HCT116 (cell line): ENCODE measurements around the gene GRK2. TPM values are rescaled to one million over a fixed set of nuclear protein-coding genes. Genes with fewer than 3 reads are reported as not detected.

Experiments used
- ATAC-seq: fragments of 200-7000 bp; cut with Tn5 transposase; 2 replicates; pipeline ENCODE4 v1.9.1; 2020; ENCODE audit warnings: mild to moderate bottlenecking, moderate library complexity
- BruUV-seq: library from RNA; stranded (reverse); fragments of 400-500 nt; replicated peaks from 2 replicates; lab custom pipeline; 2021; lab: Mats Ljungman, UMichigan
- CTCF ChIA-PET: fragments of 300-600 bp; sonication (Branson Sonifier 250); formaldehyde crosslinking; loops from one replicate; lab custom pipeline; 2021; ENCODE audit warnings: antibody characterized with exemption; lab: Charles Lee
- POLR2A ChIA-PET: fragments of 300-600, 350-600 bp; sonication (Branson Sonifier 250); formaldehyde crosslinking; loops from one replicate; lab custom pipeline; 2021; ENCODE audit warnings: antibody characterized with exemption; lab: Charles Lee
- RAD21 ChIA-PET, 2 experiments: fragments of 300-600 bp; sonication (Branson Sonifier 250); formaldehyde crosslinking; loops; one replicate each; lab custom pipeline; 2023; ENCODE audit warnings: low total read pairs in 2 of 2; ENCODE audit not compliant: uncharacterized antibody in 2 of 2, unreplicated experiment in 2 of 2, low non-redundant PET in 1 of 2; lab: Charles Lee
- DNase-seq: peaks from one replicate; pipeline ENCODE4 v3.0.0-alpha.2; 2010; ENCODE audit warnings: low read depth, low spot score
- H2AFZ ChIP-seq: fragments of 200-600 bp; shearing (Covaris generic), sonication (generic); 2 replicates; pipeline ENCODE4 v1.6.1; 2017; ENCODE audit warnings: low read depth, mixed run types, mixed read lengths, antibody characterized with exemption, low read length; ENCODE audit not compliant: poor library complexity, severe bottlenecking
- H3K27ac ChIP-seq: 2 replicates; pipeline ENCODE4 v1.5.1; 2012; ENCODE audit warnings: low read depth, low read length
- H3K27me3 ChIP-seq: fragments of 200-600 bp; sonication (generic); 2 replicates; pipeline ENCODE4 v1.6.1; 2016; ENCODE audit warnings: mixed run types, low read length, mixed read lengths; ENCODE audit not compliant: insufficient read depth
- H3K36me3 ChIP-seq, 2 experiments: fragments of 200-500 bp in 1 of 2; fragments of 200-600 bp in 1 of 2; sonication (Bioruptor generic) in 1 of 2; sonication (generic) in 1 of 2; 2 replicates each; pipeline versions ENCODE4 v1.5.1 to v1.6.1; 2014 to 2016; ENCODE audit warnings: low read length in 2 of 2, inconsistent platforms in 1 of 2, mixed read lengths in 1 of 2, mixed run types in 1 of 2; ENCODE audit not compliant: insufficient read depth in 2 of 2, control insufficient read depth in 1 of 2
- H3K4me1 ChIP-seq, 2 experiments: fragments of 200-600 bp in 1 of 2; sonication (generic) in 1 of 2; 2 replicates each; pipeline versions ENCODE4 v1.5.1 to v1.6.1; 2012 to 2017; ENCODE audit warnings: low read length in 2 of 2, inconsistent platforms in 1 of 2, mild to moderate bottlenecking in 1 of 2, mixed read lengths in 1 of 2, mixed run types in 1 of 2, moderate library complexity in 1 of 2; ENCODE audit not compliant: insufficient read depth in 2 of 2, control insufficient read depth in 1 of 2
- H3K4me2 ChIP-seq: fragments of 200-600 bp; sonication (generic); 2 replicates; pipeline ENCODE4 v1.6.1; 2017; ENCODE audit warnings: mixed run types, low read length, mixed read lengths
- H3K4me3 ChIP-seq, 2 experiments: fragments of 200-600 bp in 1 of 2; sonication (generic) in 1 of 2; replicated peaks in 1 of 2; 2 replicates each; pipeline ENCODE4 v1.5.1; 2011 to 2016; ENCODE audit warnings: low read length in 2 of 2, control low read depth in 1 of 2, low read depth in 1 of 2, mild to moderate bottlenecking in 1 of 2, mixed read lengths in 1 of 2, mixed run types in 1 of 2
- H3K79me2 ChIP-seq: fragments of 200-600 bp; sonication (generic); 2 replicates; pipeline ENCODE4 v1.6.1; 2017; ENCODE audit warnings: mild to moderate bottlenecking, mixed run types, low read length, moderate library complexity, mixed read lengths; ENCODE audit not compliant: insufficient read depth
- H3K9ac ChIP-seq: fragments of 200-600 bp; sonication (generic); 2 replicates; pipeline ENCODE4 v1.6.1; 2016; ENCODE audit warnings: low read length, mixed read lengths
- H3K9me2 ChIP-seq: fragments of 200-600 bp; sonication (generic), shearing (Covaris generic); 2 replicates; pipeline ENCODE4 v1.6.1; 2017; ENCODE audit warnings: mixed run types, mild to moderate bottlenecking, moderate library complexity; ENCODE audit not compliant: insufficient read depth
- H3K9me3 ChIP-seq, 2 experiments: fragments of 200-500 bp in 1 of 2; fragments of 200-600 bp in 1 of 2; sonication (Bioruptor generic) in 1 of 2; sonication (generic) in 1 of 2; 2 replicates each; pipeline ENCODE4 v1.6.1; 2014 to 2017; ENCODE audit warnings: low read length in 2 of 2, mixed read lengths in 2 of 2, inconsistent platforms in 1 of 2, low read depth in 1 of 2, mild to moderate bottlenecking in 1 of 2, mixed run types in 1 of 2, moderate library complexity in 1 of 2; ENCODE audit not compliant: control insufficient read depth in 1 of 2, insufficient read depth in 1 of 2
- H4K20me1 ChIP-seq: fragments of 200-600 bp; sonication (generic), shearing (Covaris generic); 2 replicates; pipeline ENCODE4 v1.6.1; 2017; ENCODE audit warnings: mixed run types, mild to moderate bottlenecking, moderate library complexity; ENCODE audit not compliant: insufficient read depth
- ATF3 ChIP-seq: IDR thresholded peaks from 2 replicates; pipeline ENCODE4 v1.6.1; 2012
- CBX3 ChIP-seq: IDR thresholded peaks from 2 replicates; pipeline ENCODE4 v1.6.1; 2012; ENCODE audit warnings: low read depth
- CTCF ChIP-seq, 3 experiments: fragments of 200-600 bp in 1 of 3; sonication (generic) in 1 of 3; IDR thresholded peaks in 2 of 3; conservative IDR thresholded peaks in 1 of 3; 2 replicates each; pipeline ENCODE4 v1.5.1; 2012 to 2017; ENCODE audit warnings: low read depth in 2 of 3, low read length in 2 of 3, antibody characterized with exemption in 1 of 3, borderline replicate concordance in 1 of 3, control low read depth in 1 of 3, mild to moderate bottlenecking in 1 of 3, mixed read lengths in 1 of 3, mixed run types in 1 of 3, moderate library complexity in 1 of 3; ENCODE audit not compliant: insufficient read depth in 1 of 3
- EGR1 ChIP-seq: IDR thresholded peaks from 2 replicates; pipeline ENCODE4 v1.6.1; 2012; ENCODE audit warnings: low read depth
- ELF1 ChIP-seq: IDR thresholded peaks from 2 replicates; pipeline ENCODE4 v1.6.1; 2012; ENCODE audit warnings: low read depth, borderline replicate concordance
- EZH2 ChIP-seq: fragments of 200-600 bp; sonication (generic); IDR thresholded peaks from 2 replicates; pipeline ENCODE4 v1.6.1; 2017; ENCODE audit warnings: antibody characterized with exemption, mixed run types
- JUND ChIP-seq: IDR thresholded peaks from 2 replicates; pipeline ENCODE4 v1.6.1; 2012
- MAX ChIP-seq: IDR thresholded peaks from 2 replicates; pipeline ENCODE4 v1.6.1; 2012
- POLR2AphosphoS5 ChIP-seq: IDR thresholded peaks from 2 replicates; pipeline ENCODE4 v1.6.1; 2011; ENCODE audit warnings: mild to moderate bottlenecking, low read depth, low read length, moderate library complexity
- RAD21 ChIP-seq: IDR thresholded peaks from 2 replicates; pipeline ENCODE4 v1.6.1; 2012; ENCODE audit warnings: low read depth, mild to moderate bottlenecking
- REST ChIP-seq: IDR thresholded peaks from 2 replicates; pipeline ENCODE4 v1.6.1; 2012; ENCODE audit warnings: low read depth
- SP1 ChIP-seq: IDR thresholded peaks from 2 replicates; pipeline ENCODE4 v1.6.1; 2012; ENCODE audit warnings: low read depth
- SRF ChIP-seq: IDR thresholded peaks from 2 replicates; pipeline ENCODE4 v1.6.1; 2012; ENCODE audit warnings: low read depth
- ZFX ChIP-seq: fragments of 450-650 bp; IDR thresholded peaks from 2 replicates; pipeline ENCODE4 v1.6.1; 2017
- ZNF274 ChIP-seq: fragments of 200-500 bp; sonication (Bioruptor generic); IDR thresholded peaks from 2 replicates; pipeline ENCODE4 v1.6.1; 2014; ENCODE audit warnings: mild to moderate bottlenecking, low read depth, low read length, inconsistent platforms
- intact Hi-C: fragments of 100-400 bp; cut with micrococcal nuclease; formaldehyde crosslinking; loops from 2 replicates; pipeline ENCODE4 v1.10.0; 2022
- total RNA-seq: library from RNA; stranded (reverse); gene quantifications from one replicate; pipeline ENCODE4 v1.2.1, GENCODE V29; 2021; ENCODE audit not compliant: unreplicated experiment

The GRK2 gene
- total RNA-seq, 1 experiment from 2014 or later, result 83.0 TPM

- POLR2A ChIA-PET, result no interaction called here
- no peak overlapping the region for H3K27ac ChIP-seq
- H3K9me3 ChIP-seq, result no peaks in the 10 kb centered on the region
- no peak overlapping the region for H3K9ac ChIP-seq
- intact Hi-C loops, result no loop called here
- RAD21 ChIA-PET, result no interaction called here
- H4K20me1 ChIP-seq, result no peaks in the 10 kb centered on the region
- no peaks in the 10 kb centered on the region for H3K4me1 ChIP-seq
- no TSS peak for BruUV-seq
- DNase-seq, result no peak
- no peaks in the 10 kb centered on the region for H3K9me2 ChIP-seq
- CTCF ChIA-PET, result no interaction called here
- no peaks in the 10 kb centered on the region for H3K79me2 ChIP-seq
- no peak overlapping the region for H2AFZ ChIP-seq
- H3K4me3 ChIP-seq, result no peak overlapping the region
- ATAC-seq, result no peak
- no peaks in the 10 kb centered on the region for H3K27me3 ChIP-seq
- no peak for TF ChIP-seq ZNF274
- no peak for TF ChIP-seq REST
- TF ChIP-seq SRF, result no peak
- TF ChIP-seq ATF3, result no peak
- no peak for TF ChIP-seq ELF1
- no peak for TF ChIP-seq CBX3
- TF ChIP-seq ZFX, result no peak
- no peak for TF ChIP-seq CTCF (IDR thresholded peaks at IDR 0.05 in 2 of 3, conservative IDR thresholded peaks at IDR 0.05 in 1 of 3; ENCODE audit: borderline replicate concordance in 1 of 3, insufficient read depth in 1 of 3, low read depth in 2 of 3, low read length in 2 of 3)
- TF ChIP-seq POLR2AphosphoS5, result no peak
- TF ChIP-seq EZH2, result no peak
- no peak for TF ChIP-seq MAX
- no peak for TF ChIP-seq EGR1
- TF ChIP-seq SP1, result no peak
- TF ChIP-seq JUND, result no peak
- no peak for TF ChIP-seq RAD21
- no peak overlapping the region for H3K4me2 ChIP-seq
- peaks cover 11 to 20% of the 10 kb centered on the region in 2 experiments for H3K36me3 ChIP-seq
Measured at GRCh38 chr11:67227726-67228125, 38.5 kb upstream of the GRK2 start.
